Thyroid gland (tissue), 4 donors: ENCODE data around the gene PRKCZ. TPM values are rescaled to one million over a fixed set of nuclear protein-coding genes. Genes with fewer than 3 reads are reported as not detected.

ENCODE experiments used
- DNase-seq, 2 donors: peaks; one replicate each; pipeline ENCODE4 v3.0.0-alpha.2; 2019
- H3K27ac ChIP-seq, 3 donors: fragments of 200-600 bp; sonication (generic); 1 replicate in 2 of 3; 2 replicates in 1 of 3; pipeline ENCODE4 v1.5.1; 2016 to 2019; ENCODE audit warnings: mild to moderate bottlenecking in 1 of 3, moderate library complexity in 1 of 3
- H3K27me3 ChIP-seq: fragments of 200-600 bp; sonication (generic); one replicate; pipeline ENCODE4 v1.5.1; 2019
- H3K36me3 ChIP-seq, 2 donors: fragments of 200-600 bp; sonication (generic); one replicate each; pipeline ENCODE4 v1.5.1; 2016 to 2019
- H3K4me1 ChIP-seq, 2 donors: fragments of 200-600 bp; sonication (generic); one replicate each; pipeline ENCODE4 v1.5.1; 2017 to 2019
- H3K4me3 ChIP-seq, 3 donors: fragments of 200-600 bp; sonication (generic); replicated peaks in 1 of 3; 1 replicate in 2 of 3; 2 replicates in 1 of 3; pipeline ENCODE4 v1.5.1; 2016; ENCODE audit warnings: mild to moderate bottlenecking in 1 of 3
- H3K9me3 ChIP-seq: fragments of 200-600 bp; sonication (generic); one replicate; pipeline ENCODE4 v1.5.1; 2017
- CTCF ChIP-seq, 6 experiments: fragments of 200-600 bp in 3 of 6; fragments of 450-650 bp in 3 of 6; sonication (generic) in 3 of 6; IDR thresholded peaks; one replicate each; pipeline ENCODE4 v1.5.1; 2016 to 2019; ENCODE audit warnings: antibody characterized with exemption in 6 of 6, mild to moderate bottlenecking in 2 of 6, inconsistent platforms in 1 of 6, moderate library complexity in 1 of 6
- POLR2A ChIP-seq, 2 donors: fragments of 450-650 bp; IDR thresholded peaks; one replicate each; pipeline ENCODE4 v1.6.1; 2017; ENCODE audit warnings: antibody characterized with exemption in 2 of 2, mild to moderate bottlenecking in 2 of 2, moderate library complexity in 1 of 2
- WGBS, 2 donors: methylation state at CpG; one replicate each; pipeline ENCODE4 v1.1.5; 2017; 5-methylcytosine and 5-hydroxymethylcytosine counted together
- intact Hi-C: fragments of 100-400 bp; cut with DNase I; formaldehyde crosslinking; loops from one replicate; pipeline ENCODE4 v1.15.1; 2023
- total RNA-seq, 4 donors: library from RNA; depleted of rRNA; stranded (reverse); fragments of >200 nt; gene quantifications; one replicate each; pipeline ENCODE4 v1.2.3, GENCODE V29; 2016

The PRKCZ gene
- total RNA-seq, 4 donors from 2014 or later = 33.6 to 53.0 (median 44.3) TPM

DNA sequence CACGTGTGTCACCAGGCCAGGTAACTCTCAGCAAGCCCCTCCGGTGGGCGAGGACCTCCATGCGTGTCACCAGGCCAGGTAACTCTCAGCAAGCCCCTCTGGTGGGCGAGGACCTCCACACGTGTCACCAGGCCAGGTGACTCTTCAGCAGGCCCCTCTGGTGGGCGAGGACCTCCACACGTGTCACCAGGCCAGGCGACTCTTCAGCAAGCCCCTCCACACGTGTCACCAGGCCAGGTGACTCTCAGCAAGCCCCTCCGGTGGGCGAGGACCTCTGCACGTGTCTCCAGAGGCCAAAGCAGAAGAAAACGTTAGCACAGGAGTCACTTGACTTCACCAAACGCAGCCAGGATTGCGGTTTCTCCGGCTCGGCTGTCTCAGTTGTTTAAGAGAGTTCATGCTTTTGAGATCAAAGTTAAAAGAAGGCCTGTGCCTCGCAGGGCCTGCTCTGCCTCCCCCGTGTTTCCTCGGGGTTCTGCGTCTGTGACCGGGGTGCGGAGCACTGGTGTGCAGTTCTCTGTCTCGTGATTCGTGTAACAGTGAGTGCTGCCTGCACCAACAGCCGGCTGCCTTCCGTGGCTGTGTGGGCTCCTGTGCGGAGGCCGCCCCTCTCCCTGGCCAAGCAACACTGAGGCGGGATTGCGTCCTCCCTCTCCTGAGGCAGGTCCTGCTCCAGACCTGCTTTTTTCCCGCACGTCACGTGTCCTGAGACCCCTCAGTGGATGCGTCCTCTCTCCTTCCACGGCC lies 56.6 kb downstream of the PRKCZ start:
- DNase-seq = no peak
- Histone ChIP-seq H3K9me3 (no peaks in the 10 kb centered on the region), H3K27ac (no peak overlapping the region), H3K4me1 (peaks cover 9 to 15% of the 10 kb centered on the region in 2 donors), H3K27me3 (no peaks in the 10 kb centered on the region), H3K36me3 (peaks cover 0 to 2% of the 10 kb centered on the region in 2 donors), H3K4me3 (no peak overlapping the region)
- intact Hi-C loops = no loop called here
- 87 to 91% methylated on average over 17 to 33 of the region's 37 CpGs for WGBS, 2 donors
- TF ChIP-seq POLR2A (IDR thresholded peaks at IDR 0.05) = no peak
- no peak for TF ChIP-seq CTCF (IDR thresholded peaks at IDR 0.05)

DNA sequence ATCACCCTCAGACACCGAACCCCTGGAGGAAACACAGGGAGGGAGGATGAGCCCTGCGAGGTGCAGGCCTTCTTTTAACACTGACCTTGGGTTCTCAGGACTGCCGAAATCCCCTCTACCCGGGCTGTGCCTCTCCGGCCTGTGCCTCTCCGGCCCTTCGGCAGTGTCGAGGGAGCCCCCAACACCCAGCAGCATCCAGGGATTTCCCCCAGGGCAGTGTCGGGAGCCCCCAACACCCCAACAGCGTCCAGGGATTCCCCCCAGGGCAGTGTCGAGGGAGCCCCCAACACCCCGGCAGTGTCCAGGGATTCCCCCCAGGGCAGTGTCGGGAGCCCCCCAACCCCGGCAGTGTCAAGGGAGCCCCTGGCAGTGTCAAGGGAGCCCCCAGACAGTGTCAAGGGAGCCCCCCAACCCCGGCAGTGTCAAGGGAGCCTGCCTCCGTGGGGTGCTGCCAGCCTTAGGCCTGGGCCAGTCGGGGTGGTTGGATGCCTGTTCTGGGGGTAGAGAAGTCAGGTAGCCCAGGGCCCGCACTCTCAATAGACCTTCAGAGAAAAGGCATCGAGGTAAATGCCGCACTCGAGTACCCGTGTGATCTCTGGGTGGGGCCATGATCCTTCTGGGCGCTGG lies 57.5 kb downstream of the PRKCZ start:
- no peak for DNase-seq

DNA sequence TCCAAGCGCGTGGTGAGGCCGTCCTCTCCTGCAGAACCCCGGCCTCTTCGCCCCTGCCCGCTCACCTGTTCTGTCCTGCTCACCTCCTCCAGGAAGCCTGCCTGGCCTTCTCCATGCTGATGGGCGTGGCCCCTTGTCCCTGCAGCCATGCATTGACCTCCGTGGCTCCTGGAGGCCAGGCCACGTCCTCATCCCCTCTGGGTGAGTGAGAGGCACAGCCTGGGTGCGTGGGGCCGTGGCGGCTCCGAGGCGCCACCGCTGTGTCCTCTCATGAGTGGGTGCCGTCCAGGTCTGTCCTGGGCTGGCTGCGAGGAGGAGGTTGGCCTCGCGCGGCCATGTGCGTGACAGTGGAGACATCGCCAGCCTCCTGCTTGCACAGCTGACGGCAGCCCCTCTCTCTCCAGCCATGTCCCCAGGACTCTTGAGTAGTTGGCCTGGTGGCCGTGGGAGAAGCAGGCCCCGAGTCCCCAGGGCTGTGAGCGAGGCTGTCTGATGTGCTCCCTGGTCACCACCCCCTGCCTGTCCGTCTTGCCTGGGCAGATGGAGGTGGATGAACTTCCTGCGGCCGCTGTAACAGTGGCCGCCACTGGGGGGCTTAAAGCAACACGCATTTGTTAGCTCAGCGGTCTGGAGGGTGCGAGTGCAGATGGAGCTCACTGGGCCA lies 58.1 kb downstream of the PRKCZ start:
- Histone ChIP-seq H3K4me1 (peaks cover 9 to 15% of the 10 kb centered on the region in 2 donors), H3K27ac (no peak overlapping the region), H3K27me3 (no peaks in the 10 kb centered on the region), H3K36me3 (peaks cover 0 to 2% of the 10 kb centered on the region in 2 donors), H3K9me3 (no peaks in the 10 kb centered on the region), H3K4me3 (no peak overlapping the region)
- no peak for TF ChIP-seq POLR2A (IDR thresholded peaks at IDR 0.05)
- TF ChIP-seq CTCF (IDR thresholded peaks at IDR 0.05) = no peak
- intact Hi-C loops = no loop called here
- DNase-seq = no peak
- WGBS, 2 donors = 81 to 87% methylated on average over 15 to 18 of the region's 33 CpGs

More for the DNA sequence above, 57.5 kb downstream of the PRKCZ start:
- Histone ChIP-seq H3K36me3 (peaks cover 0 to 2% of the 10 kb centered on the region in 2 donors), H3K4me1 (peaks cover 9 to 15% of the 10 kb centered on the region in 2 donors), H3K27ac (no peak overlapping the region), H3K27me3 (no peaks in the 10 kb centered on the region), H3K4me3 (no peak overlapping the region), H3K9me3 (no peaks in the 10 kb centered on the region)
- WGBS, 2 donors = 86 to 90% methylated on average over 14 to 15 of the region's 23 CpGs
- no peak for TF ChIP-seq POLR2A (IDR thresholded peaks at IDR 0.05)
- no peak for TF ChIP-seq CTCF (IDR thresholded peaks at IDR 0.05)
- intact Hi-C loops = no loop called here

GRCh38 chr1:2108877-2109580 lies 58.8 kb downstream of the PRKCZ start:
- DNase-seq = no peak
- peaks cover 9 to 15% of the 10 kb centered on the region in 2 donors for H3K4me1 ChIP-seq
- no peak overlapping the region for H3K27ac ChIP-seq
- no peak overlapping the region for H3K4me3 ChIP-seq
- WGBS, 2 donors = 85 to 88% methylated on average over 25 to 28 of the region's 28 CpGs
- peaks cover 0 to 2% of the 10 kb centered on the region in 2 donors for H3K36me3 ChIP-seq
- H3K9me3 ChIP-seq = no peaks in the 10 kb centered on the region
- intact Hi-C loops = no loop called here
- H3K27me3 ChIP-seq = no peaks in the 10 kb centered on the region
- TF ChIP-seq CTCF (IDR thresholded peaks at IDR 0.05) = no peak
- no peak for TF ChIP-seq POLR2A (IDR thresholded peaks at IDR 0.05)
